GM11168 (cell line): ENCODE measurements around the gene B3GNT5.

Experiments used
- in situ Hi-C: fragments of 300-500 bp; cut with MboI; formaldehyde crosslinking; loops from one replicate; pipeline ENCODE4 v1.12.0; 2022; ENCODE audit warnings: low sequenced_read_pairs; ENCODE audit not compliant: unreplicated experiment

The B3GNT5 gene

GRCh38 chr3:183262875-183263378 is 9.9 kb downstream of the B3GNT5 start:
- in situ Hi-C loops: no loop called here

- in situ Hi-C loops: no loop called here
Measured at GRCh38 chr3:183264268-183264667, 11.2 kb downstream of the B3GNT5 start.

DNA sequence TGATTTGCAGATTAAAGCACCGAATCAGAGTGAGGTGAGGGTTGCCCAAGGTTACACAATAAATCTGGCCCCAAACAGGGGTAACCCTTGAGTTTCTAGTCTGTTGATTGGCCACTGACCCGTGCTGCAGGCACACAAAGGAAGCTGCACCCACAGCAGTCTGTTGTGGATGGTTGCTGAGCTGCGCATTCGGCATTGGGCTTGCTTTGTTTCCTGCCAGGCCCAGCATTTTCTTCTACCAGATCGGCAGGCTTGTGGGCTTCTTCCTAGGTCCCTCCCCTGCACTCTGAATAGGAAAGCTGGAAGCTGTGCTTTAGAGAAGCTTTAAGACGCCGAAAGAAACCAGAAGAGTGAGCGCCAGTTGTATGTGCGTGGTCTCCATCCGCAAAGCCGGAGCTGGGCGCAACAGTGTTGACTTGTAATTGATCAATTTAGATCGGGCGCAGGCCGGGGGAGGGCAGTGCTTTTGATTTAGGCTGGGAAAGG is 12.1 kb downstream of the B3GNT5 start:
- in situ Hi-C loops: no loop called here

- in situ Hi-C loops: no loop called here
Measured at GRCh38 chr3:183265834-183266417, 12.9 kb downstream of the B3GNT5 start.

- in situ Hi-C loops: no loop called here
Measured at GRCh38 chr3:183266454-183266853, 13.4 kb downstream of the B3GNT5 start.

DNA sequence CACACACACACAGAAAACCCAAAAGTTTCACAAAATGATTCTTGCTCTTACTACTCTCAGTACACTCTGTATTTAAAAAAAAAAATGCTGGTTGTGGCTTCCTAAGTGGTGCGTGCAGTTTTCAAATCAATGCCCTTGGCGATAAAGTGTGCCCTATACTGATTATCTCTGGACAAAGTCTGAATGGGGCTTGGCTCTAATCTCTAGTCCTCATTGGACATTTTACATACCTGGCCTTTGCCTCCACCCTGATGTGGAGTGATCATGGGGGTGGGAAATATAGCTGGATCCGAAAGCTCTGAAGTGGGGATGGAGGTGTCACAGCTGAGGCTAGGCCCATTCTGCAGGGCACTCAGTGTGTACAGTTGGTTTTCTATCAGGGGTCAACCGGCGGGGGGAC is 14.1 kb downstream of the B3GNT5 start:
- in situ Hi-C loops: no loop called here

- in situ Hi-C loops: no loop called here
Measured at GRCh38 chr3:183268366-183268765, 15.3 kb downstream of the B3GNT5 start.

DNA sequence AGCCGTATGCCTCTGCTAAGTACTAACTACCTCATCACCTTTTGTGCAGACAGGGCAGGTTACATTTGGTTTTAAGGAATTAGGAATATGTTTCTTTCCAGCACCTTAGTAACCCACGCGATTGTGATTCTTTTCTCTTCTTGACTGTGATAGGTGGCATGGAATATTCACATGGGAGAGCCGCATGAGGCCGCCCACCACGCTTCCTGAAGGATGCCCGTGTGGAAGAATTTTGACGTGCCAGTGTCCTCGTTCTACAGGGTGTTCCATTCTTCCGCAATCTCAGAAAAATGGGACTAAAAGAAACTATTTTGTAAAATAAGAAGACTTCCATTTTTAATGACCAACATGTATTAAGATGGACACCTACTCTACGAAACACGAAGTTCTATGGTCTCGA is 16.3 kb downstream of the B3GNT5 start:
- in situ Hi-C loops: no loop called here

DNA sequence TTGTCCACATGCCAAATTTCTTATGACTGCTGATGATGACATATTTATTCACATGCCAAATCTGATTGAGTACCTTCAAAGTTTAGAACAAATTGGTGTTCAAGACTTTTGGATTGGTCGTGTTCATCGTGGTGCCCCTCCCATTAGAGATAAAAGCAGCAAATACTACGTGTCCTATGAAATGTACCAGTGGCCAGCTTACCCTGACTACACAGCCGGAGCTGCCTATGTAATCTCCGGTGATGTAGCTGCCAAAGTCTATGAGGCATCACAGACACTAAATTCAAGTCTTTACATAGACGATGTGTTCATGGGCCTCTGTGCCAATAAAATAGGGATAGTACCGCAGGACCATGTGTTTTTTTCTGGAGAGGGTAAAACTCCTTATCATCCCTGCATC is 17.3 kb downstream of the B3GNT5 start:
- in situ Hi-C loops: no loop called here

DNA sequence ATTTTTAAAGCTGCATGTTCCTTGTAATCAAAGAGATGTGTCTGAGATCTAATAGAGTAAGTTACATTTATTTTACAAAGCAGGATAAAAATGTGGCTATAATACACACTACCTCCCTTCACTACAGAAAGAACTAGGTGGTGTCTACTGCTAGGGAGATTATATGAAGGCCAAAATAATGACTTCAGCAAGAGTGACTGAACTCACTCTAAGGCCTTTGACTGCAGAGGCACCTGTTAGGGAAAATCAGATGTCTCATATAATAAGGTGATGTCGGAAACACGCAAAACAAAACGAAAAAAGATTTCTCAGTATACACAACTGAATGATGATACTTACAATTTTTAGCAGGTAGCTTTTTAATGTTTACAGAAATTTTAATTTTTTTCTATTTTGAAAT is 19.1 kb downstream of the B3GNT5 start:
- in situ Hi-C loops: no loop called here

DNA sequence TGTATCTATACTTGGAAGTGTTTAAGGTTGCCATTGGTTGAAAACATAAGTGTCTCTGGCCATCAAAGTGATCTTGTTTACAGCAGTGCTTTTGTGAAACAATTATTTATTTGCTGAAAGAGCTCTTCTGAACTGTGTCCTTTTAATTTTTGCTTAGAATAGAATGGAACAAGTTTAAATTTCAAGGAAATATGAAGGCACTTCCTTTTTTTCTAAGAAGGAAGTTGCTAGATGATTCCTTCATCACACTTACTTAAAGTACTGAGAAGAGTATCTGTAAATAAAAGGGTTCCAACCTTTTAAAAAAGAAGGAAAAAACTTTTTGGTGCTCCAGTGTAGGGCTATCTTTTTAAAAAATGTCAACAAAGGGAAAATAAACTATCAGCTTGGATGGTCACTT is 19.7 kb downstream of the B3GNT5 start:
- in situ Hi-C loops: no loop called here

DNA sequence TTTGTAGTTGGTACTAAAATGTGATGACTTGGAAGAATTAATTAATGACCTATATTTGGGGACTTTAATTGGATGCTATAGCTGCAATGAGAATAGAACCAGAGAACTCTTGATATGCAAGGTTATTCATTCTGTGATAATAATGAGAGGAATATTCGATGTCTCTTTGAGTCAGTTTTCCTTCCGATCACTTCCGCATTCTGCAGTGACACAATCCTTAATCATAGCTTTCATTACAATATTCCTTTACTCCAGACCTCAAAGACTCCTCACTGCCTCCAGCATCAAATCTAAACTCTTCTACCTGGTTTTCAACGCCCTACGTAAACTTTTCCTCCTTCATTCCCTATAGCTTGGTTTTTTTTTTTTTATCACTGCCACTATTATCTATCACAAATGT is 21.6 kb downstream of the B3GNT5 start:
- in situ Hi-C loops: no loop called here

GRCh38 chr3:183275418-183275817 is 22.4 kb downstream of the B3GNT5 start:
- in situ Hi-C loops: no loop called here

GRCh38 chr3:183275937-183276336 is 22.9 kb downstream of the B3GNT5 start:
- in situ Hi-C loops: no loop called here

DNA sequence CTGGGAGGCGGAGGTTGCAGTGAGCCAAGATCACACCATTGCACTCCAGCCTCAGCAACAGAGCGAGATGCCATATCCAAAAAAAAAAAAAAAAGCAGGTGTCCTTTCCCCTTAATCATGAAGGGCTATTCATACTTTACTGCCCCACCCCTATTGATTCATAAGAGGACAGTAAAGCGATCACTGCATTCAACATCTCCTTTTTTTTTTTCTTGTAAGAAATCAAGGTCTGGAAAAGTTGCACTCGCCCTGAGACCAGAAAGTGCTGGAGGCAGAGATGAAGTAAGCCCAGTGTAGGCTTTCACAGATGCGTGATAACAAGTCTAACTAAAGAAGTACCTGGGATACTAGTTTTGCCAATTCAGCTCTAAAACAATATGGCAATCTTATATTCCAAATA is 24.2 kb downstream of the B3GNT5 start:
- in situ Hi-C loops: no loop called here

GRCh38 chr3:183278479-183279088 is 25.5 kb downstream of the B3GNT5 start:
- in situ Hi-C loops: no loop called here

GRCh38 chr3:183279371-183279770 is 26.3 kb downstream of the B3GNT5 start:
- in situ Hi-C loops: no loop called here

- in situ Hi-C loops: no loop called here
Measured at GRCh38 chr3:183281126-183281797, 28.2 kb downstream of the B3GNT5 start.

DNA sequence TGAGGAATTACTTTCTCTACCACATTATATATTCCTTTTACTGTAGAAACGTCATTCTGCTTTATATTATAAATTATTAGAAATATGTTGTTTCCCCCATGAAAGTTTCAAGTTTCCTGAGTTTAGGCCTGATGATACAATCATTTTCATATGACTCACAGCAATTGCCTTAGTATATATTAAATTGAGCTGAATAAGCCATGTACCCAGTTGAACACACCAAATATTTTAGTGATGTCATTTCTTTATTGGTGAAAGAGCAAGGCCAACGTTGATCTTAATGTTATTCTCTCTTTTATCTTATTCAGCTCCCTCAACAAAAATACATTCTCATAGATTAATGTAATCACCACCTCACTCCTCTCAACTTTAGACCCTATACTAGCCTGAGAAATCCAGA is 30.8 kb downstream of the B3GNT5 start:
- in situ Hi-C loops: no loop called here

DNA sequence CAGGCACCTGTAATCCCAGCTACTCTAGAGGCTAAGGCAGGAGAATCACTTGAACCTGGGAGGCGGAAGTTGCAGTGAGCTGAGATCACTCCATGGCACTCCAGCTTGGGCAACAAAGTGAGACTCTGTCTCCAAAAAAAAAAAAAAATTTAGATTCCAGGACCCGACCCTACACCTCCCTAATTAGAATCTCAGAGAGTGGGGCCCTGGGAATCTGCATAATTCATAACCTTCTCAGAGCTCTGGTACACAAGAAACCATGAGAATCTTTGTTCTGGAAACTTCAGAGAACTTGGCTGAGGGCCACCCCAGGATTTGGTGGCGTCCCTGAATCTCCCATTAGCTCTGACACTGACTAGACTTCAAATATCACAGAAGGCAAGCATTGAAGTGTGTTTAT is 31.5 kb downstream of the B3GNT5 start:
- in situ Hi-C loops: no loop called here

GRCh38 chr3:183285318-183285717 is 32.3 kb downstream of the B3GNT5 start:
- in situ Hi-C loops: no loop called here
